Thyroid gland (tissue), 4 donors: Measurements from ENCODE around the gene HMBS. TPM values are rescaled to one million over a fixed set of nuclear protein-coding genes. Genes with fewer than 3 reads are reported as not detected.

Source experiments
- DNase-seq, 2 donors: peaks; one replicate each; pipeline ENCODE4 v3.0.0-alpha.2; 2019
- H3K27ac ChIP-seq, 3 donors: fragments of 200-600 bp; sonication (generic); 1 replicate in 2 of 3; 2 replicates in 1 of 3; pipeline ENCODE4 v1.5.1; 2016 to 2019; ENCODE audit warnings: mild to moderate bottlenecking in 1 of 3, moderate library complexity in 1 of 3
- H3K27me3 ChIP-seq: fragments of 200-600 bp; sonication (generic); one replicate; pipeline ENCODE4 v1.5.1; 2019
- H3K36me3 ChIP-seq, 2 donors: fragments of 200-600 bp; sonication (generic); one replicate each; pipeline ENCODE4 v1.5.1; 2016 to 2019
- H3K4me1 ChIP-seq, 2 donors: fragments of 200-600 bp; sonication (generic); one replicate each; pipeline ENCODE4 v1.5.1; 2017 to 2019
- H3K4me3 ChIP-seq, 3 donors: fragments of 200-600 bp; sonication (generic); replicated peaks in 1 of 3; 1 replicate in 2 of 3; 2 replicates in 1 of 3; pipeline ENCODE4 v1.5.1; 2016; ENCODE audit warnings: mild to moderate bottlenecking in 1 of 3
- H3K9me3 ChIP-seq: fragments of 200-600 bp; sonication (generic); one replicate; pipeline ENCODE4 v1.5.1; 2017
- CTCF ChIP-seq, 6 experiments: fragments of 200-600 bp in 3 of 6; fragments of 450-650 bp in 3 of 6; sonication (generic) in 3 of 6; IDR thresholded peaks; one replicate each; pipeline ENCODE4 v1.5.1; 2016 to 2019; ENCODE audit warnings: antibody characterized with exemption in 6 of 6, mild to moderate bottlenecking in 2 of 6, inconsistent platforms in 1 of 6, moderate library complexity in 1 of 6
- POLR2A ChIP-seq, 2 donors: fragments of 450-650 bp; IDR thresholded peaks; one replicate each; pipeline ENCODE4 v1.6.1; 2017; ENCODE audit warnings: antibody characterized with exemption in 2 of 2, mild to moderate bottlenecking in 2 of 2, moderate library complexity in 1 of 2
- WGBS, 2 donors: methylation state at CpG; one replicate each; pipeline ENCODE4 v1.1.5; 2017; 5-methylcytosine and 5-hydroxymethylcytosine counted together
- intact Hi-C: fragments of 100-400 bp; cut with DNase I; formaldehyde crosslinking; loops from one replicate; pipeline ENCODE4 v1.15.1; 2023
- total RNA-seq, 4 donors: library from RNA; depleted of rRNA; stranded (reverse); fragments of >200 nt; gene quantifications; one replicate each; pipeline ENCODE4 v1.2.3, GENCODE V29; 2016

HMBS gene
- total RNA-seq, 4 donors from 2014 or later = 10.7 to 24.3 (median 19.7) TPM

GRCh38 chr11:119114351-119114750, 29.7 kb downstream of the HMBS start:
- H3K4me3 ChIP-seq = no peak overlapping the region
- peaks cover 19 to 30% of the 10 kb centered on the region in 2 donors for H3K36me3 ChIP-seq
- H3K4me1 ChIP-seq = peaks cover 0 to 4% of the 10 kb centered on the region in 2 donors
- no peak for DNase-seq
- TF ChIP-seq CTCF (IDR thresholded peaks at IDR 0.05) (no peak), POLR2A (IDR thresholded peaks at IDR 0.05) (no peak)
- 93% methylated on average over 4 to 5 of the region's 5 CpGs for WGBS, 2 donors
- no peaks in the 10 kb centered on the region for H3K9me3 ChIP-seq
- intact Hi-C loops = no loop called here
- H3K27me3 ChIP-seq = no peaks in the 10 kb centered on the region
- H3K27ac ChIP-seq = no peak overlapping the region

GRCh38 chr11:119115484-119116234, 31.0 kb downstream of the HMBS start:
- H3K27ac ChIP-seq = no peak overlapping the region
- DNase-seq = no peak
- H3K4me3 ChIP-seq = no peak overlapping the region
- peaks cover 19 to 30% of the 10 kb centered on the region in 2 donors for H3K36me3 ChIP-seq
- intact Hi-C loops = no loop called here
- H3K9me3 ChIP-seq = no peaks in the 10 kb centered on the region
- H3K4me1 ChIP-seq = peaks cover 3 to 4% of the 10 kb centered on the region in 2 donors
- H3K27me3 ChIP-seq = no peaks in the 10 kb centered on the region
- TF ChIP-seq CTCF (IDR thresholded peaks at IDR 0.05) = no peak
- TF ChIP-seq POLR2A (IDR thresholded peaks at IDR 0.05) = no peak
- WGBS, 2 donors = 73% methylated on average over 24 of the region's 24 CpGs

GRCh38 chr11:119116235-119116594, 31.5 kb downstream of the HMBS start:
- WGBS, 2 donors = 85 to 92% methylated on average over 10 of the region's 10 CpGs
- Histone ChIP-seq H3K27me3 (no peaks in the 10 kb centered on the region), H3K4me3 (no peak overlapping the region), H3K27ac (no peak overlapping the region), H3K36me3 (peaks cover 19 to 26% of the 10 kb centered on the region in 2 donors), H3K9me3 (no peaks in the 10 kb centered on the region), H3K4me1 (peaks cover 6 to 7% of the 10 kb centered on the region in 2 donors)
- TF ChIP-seq CTCF (IDR thresholded peaks at IDR 0.05) (no peak), POLR2A (IDR thresholded peaks at IDR 0.05) (no peak)
- intact Hi-C loops = no loop called here
- DNase-seq = no peak

GRCh38 chr11:119116601-119117000, 31.9 kb downstream of the HMBS start:
- DNase-seq = no peak
- intact Hi-C loops = no loop called here
- TF ChIP-seq CTCF (IDR thresholded peaks at IDR 0.05) = no peak
- no peak for TF ChIP-seq POLR2A (IDR thresholded peaks at IDR 0.05)
- peaks cover 16 to 22% of the 10 kb centered on the region in 2 donors for H3K36me3 ChIP-seq
- H3K27ac ChIP-seq = no peak overlapping the region
- 72 to 77% methylated on average over 5 of the region's 5 CpGs for WGBS, 2 donors
- no peak overlapping the region for H3K4me3 ChIP-seq
- no peaks in the 10 kb centered on the region for H3K27me3 ChIP-seq
- no peaks in the 10 kb centered on the region for H3K9me3 ChIP-seq
- H3K4me1 ChIP-seq = peaks cover 6 to 7% of the 10 kb centered on the region in 2 donors

GRCh38 chr11:119117004-119117706, 32.5 kb downstream of the HMBS start:
- Histone ChIP-seq H3K36me3 (peaks cover 10 to 19% of the 10 kb centered on the region in 2 donors), H3K4me1 (peaks cover 8 to 10% of the 10 kb centered on the region in 2 donors), H3K27me3 (no peaks in the 10 kb centered on the region), H3K4me3 (no peak overlapping the region), H3K27ac (no peak overlapping the region), H3K9me3 (no peaks in the 10 kb centered on the region)
- DNase-seq = no peak
- no peak for TF ChIP-seq CTCF (IDR thresholded peaks at IDR 0.05)
- no peak for TF ChIP-seq POLR2A (IDR thresholded peaks at IDR 0.05)
- intact Hi-C loops = no loop called here
- WGBS, 2 donors = 93 to 95% methylated on average over 3 of the region's 3 CpGs
